Heart left ventricle (tissue), 13 donors: ENCODE data around the gene TEX2.

ENCODE experiments used
- CTCF ChIP-seq, 12 donors: fragments of 200-600 bp; sonication (generic) in 4 of 12; IDR thresholded peaks; one replicate each; pipeline versions ENCODE4 v1.5.0 to v1.8.0; 2018 to 2022; ENCODE audit warnings: antibody characterized with exemption in 12 of 12, mild to moderate bottlenecking in 5 of 12
- POLR2A ChIP-seq, 2 donors: fragments of 450-650 bp; IDR thresholded peaks; one replicate each; pipeline ENCODE4 v1.6.1; 2017; ENCODE audit warnings: antibody characterized with exemption in 2 of 2, mild to moderate bottlenecking in 2 of 2, moderate library complexity in 2 of 2
- donor health status: ischemic (EF 13 %, LVEDD 7.1; RV severe dilation, severe dysfunction).
- donor health status: DM: no; HTN: yes; CAD: no.
- donor health status: DM: no; HTN: no; CAD: no.
- donor health status: ischemic (EF 25% LVEDD 6.9; RV normal size, moderate dysfunction).
- donor health status: ischemic (EF 25% LVEDD 5.7; RV mildly dilated, moderate dysfunction).
- donor health status: ischemic (EF 35%, LVEDD 5.7; RV mildly dilated, moderate dysfunction).
- donor health status: nonischemic (EF 11% LVEDD 7.7; RV severe dilation, severe dysfunction).
- donor health status: DM: yes; HTN: yes; CAD: no.
- donor health status: PGD.
- donor health status: ischemic (EF 29% LVEDD 5.4; RV normal size, mild dysfunction).
- donor health status: nonischemic (EF 23%, LVEDD 6.1; RV moderate dilation, normal function).

GRCh38 chr17:64252831-64253230, 10.2 kb downstream of the TEX2 start:
- TF ChIP-seq CTCF (IDR thresholded peaks at IDR 0.05) (no peak), POLR2A (IDR thresholded peaks at IDR 0.05) (no peak)
